Embryonic facial prominence (tissue), 1 donor: ENCODE results near the gene IFIH1.
A peak's percentile ranks its signal among the peaks of the same experiment; 100 is the strongest.

Source experiments
- DNase-seq: peaks from one replicate; pipeline ENCODE4 v3.0.0-alpha.2; 2016; ENCODE audit errors: extremely low spot score

IFIH1 gene

GRCh38 chr2:162318328-162319180 lies at the start of gene IFIH1:
Gene IFIH1 (minus strand): TSS chr2:162318684. CDS start chr2:162318307, 377 bp downstream.
- DNase-seq, result no peak

GRCh38 chr2:162365392-162365791 lies 46.9 kb upstream of the IFIH1 start:
- no peak for DNase-seq

GRCh38 chr2:162344617-162344950 lies 26.1 kb upstream of the IFIH1 start:
- no peak for DNase-seq

GRCh38 chr2:162343824-162344616 lies 25.5 kb upstream of the IFIH1 start, which contains the start of gene GCA:
Gene GCA (plus strand): TSS chr2:162344132. CDS start chr2:162344249, 117 bp downstream.
- DNase-seq, result peak; percentile 83

GRCh38 chr2:162343492-162343823 lies 25.0 kb upstream of the IFIH1 start:
- no peak for DNase-seq

GRCh38 chr2:162342841-162343240 lies 24.4 kb upstream of the IFIH1 start:
- no peak for DNase-seq

GRCh38 chr2:162342321-162342720 lies 23.8 kb upstream of the IFIH1 start:
- DNase-seq, result no peak

- DNase-seq, result no peak
Measured at GRCh38 chr2:162340822-162341221, 22.3 kb upstream of the IFIH1 start.

- DNase-seq, result no peak
Measured at GRCh38 chr2:162337868-162338267, 19.4 kb upstream of the IFIH1 start.

- DNase-seq, result no peak
Measured at GRCh38 chr2:162333968-162334367, 15.5 kb upstream of the IFIH1 start.

GRCh38 chr2:162330881-162331280 lies 12.4 kb upstream of the IFIH1 start:
- no peak for DNase-seq

- DNase-seq, result no peak
Measured at GRCh38 chr2:162328424-162329157, 10.1 kb upstream of the IFIH1 start.

- no peak for DNase-seq
Measured at GRCh38 chr2:162327806-162328205, 9.3 kb upstream of the IFIH1 start.

GRCh38 chr2:162327134-162327769 lies 8.8 kb upstream of the IFIH1 start:
- DNase-seq, result no peak

- DNase-seq, result no peak
Measured at GRCh38 chr2:162324953-162325352, 6.5 kb upstream of the IFIH1 start.

GRCh38 chr2:162320864-162321517 lies 2.5 kb upstream of the IFIH1 start:
- no peak for DNase-seq

GRCh38 chr2:162317861-162318327 lies 590 bp downstream of the IFIH1 start:
- DNase-seq, result no peak

- no peak for DNase-seq
Measured at GRCh38 chr2:162317058-162317742, 1.3 kb downstream of the IFIH1 start.

- DNase-seq, result no peak
Measured at GRCh38 chr2:162316590-162316989, 1.9 kb downstream of the IFIH1 start.

GRCh38 chr2:162315938-162316337 lies 2.5 kb downstream of the IFIH1 start:
- no peak for DNase-seq

GRCh38 chr2:162312853-162313252 lies 5.6 kb downstream of the IFIH1 start:
- DNase-seq, result no peak
